Stimulated activated CD8-positive, alpha-beta memory T cell treated with anti-CD3 and anti-CD28 coated beads, Interleukin-2, amount 100 ng/mL, for 48 hours (primary cell): ENCODE data around the gene HFE.
"Not testable (repeated sequence)": the region's sequence is repeated elsewhere in the genome, so short reads cannot be mapped to it uniquely, and the experiment has no call there.

ENCODE experiments used
- DNase-seq, 2 donors: peaks; one replicate each; pipeline ENCODE4 v3.0.0-alpha.2; 2020; ENCODE audit warnings: low read depth in 2 of 2

The HFE gene

DNA sequence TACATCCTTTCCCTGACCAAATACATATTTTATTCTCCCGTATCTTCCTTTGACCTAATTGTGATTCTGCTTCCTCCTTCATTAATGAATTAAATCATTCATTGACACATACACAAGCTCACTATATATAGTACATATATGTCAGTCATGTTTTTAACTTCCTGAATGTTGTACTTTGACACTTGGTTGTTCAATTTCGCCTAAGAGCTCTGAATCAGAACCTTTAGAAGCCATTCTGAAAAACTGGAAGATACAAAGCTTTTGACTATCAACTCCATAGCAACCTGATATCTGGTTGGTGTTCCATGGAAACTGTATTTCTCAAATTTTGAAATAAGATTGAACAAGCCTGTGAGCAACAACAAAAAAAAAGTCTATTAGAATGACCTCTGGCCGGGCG, 27.3 kb upstream of the HFE start:
- no peak for DNase-seq

DNA sequence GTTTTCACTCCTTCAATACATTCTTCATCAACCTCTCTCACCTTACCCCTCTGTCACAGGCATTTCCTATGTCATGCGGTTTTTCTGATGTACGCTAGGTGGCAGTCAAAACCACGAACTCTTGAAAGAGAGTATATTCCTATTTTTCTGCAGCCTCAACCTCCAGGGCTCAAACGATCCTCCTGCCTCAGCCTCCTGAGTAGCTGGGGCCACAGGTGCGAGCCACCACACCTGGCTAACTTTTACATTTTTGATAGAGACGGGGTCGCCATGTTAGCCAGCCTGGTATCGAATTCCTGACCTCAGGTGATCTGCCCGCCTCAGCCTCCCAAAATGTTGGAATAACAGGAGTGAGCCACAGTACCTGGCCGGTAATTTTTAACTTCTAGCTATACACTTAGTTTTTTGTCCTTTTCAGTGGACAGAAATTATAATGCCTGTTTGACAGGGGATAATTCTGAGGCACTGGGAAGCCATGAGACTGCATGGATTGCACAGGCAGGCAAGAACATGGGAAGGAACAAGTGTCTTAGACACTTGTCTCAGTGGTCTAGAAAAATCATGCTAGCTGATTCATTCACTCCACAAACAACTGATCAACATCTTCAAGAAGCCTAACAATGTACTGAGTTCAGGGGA, 22.5 kb upstream of the HFE start:
- no peak for DNase-seq

- DNase-seq: no peak
Observed at GRCh38 chr6:26065952-26066380, 21.3 kb upstream of the HFE start.

- DNase-seq: no peak
Observed at GRCh38 chr6:26067367-26067766, 19.9 kb upstream of the HFE start.

DNA sequence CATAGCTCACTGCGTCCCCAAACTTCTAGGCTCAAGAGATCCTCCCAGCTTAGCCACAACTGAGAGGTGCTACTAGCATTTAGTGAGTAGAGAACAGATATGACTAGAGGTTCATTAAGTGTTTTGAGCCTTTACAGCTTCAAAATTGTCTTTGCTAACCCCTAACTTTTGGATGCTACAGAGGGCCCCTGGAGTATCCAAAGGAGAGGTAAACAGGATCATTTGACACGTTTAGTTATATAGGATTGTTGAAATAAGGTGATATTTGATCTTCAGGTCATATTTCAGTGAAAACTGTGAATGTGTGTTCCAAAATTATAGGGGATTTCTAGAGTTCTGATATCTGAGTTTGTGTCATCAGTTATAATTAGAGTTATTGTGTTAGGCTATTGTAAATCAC, 19.2 kb upstream of the HFE start:
- no peak for DNase-seq

DNA sequence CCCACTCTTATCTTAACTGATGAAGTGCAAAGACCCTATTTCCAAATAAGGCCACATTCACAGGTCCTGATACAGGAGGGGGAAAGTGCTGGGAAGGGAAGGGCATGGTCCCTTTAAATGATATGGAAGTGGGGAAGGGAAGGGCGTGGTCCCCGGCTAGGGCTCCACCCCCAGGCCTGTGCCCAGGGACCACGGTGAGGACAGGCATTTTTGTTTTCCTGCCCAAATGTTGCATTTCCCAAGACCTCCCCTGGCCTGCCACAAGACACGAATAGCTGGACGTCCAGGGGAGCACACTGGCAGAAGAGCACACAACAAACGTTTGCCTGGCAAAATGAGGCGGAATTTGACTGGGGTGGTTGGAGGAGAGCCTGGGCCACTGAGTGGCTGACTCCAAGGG, 16.1 kb upstream of the HFE start:
- DNase-seq: no peak

GRCh38 chr6:26075063-26075717, 12.0 kb upstream of the HFE start:
- DNase-seq: no peak

GRCh38 chr6:26078066-26078465, 9.2 kb upstream of the HFE start:
- not testable (repeated sequence) for DNase-seq

DNA sequence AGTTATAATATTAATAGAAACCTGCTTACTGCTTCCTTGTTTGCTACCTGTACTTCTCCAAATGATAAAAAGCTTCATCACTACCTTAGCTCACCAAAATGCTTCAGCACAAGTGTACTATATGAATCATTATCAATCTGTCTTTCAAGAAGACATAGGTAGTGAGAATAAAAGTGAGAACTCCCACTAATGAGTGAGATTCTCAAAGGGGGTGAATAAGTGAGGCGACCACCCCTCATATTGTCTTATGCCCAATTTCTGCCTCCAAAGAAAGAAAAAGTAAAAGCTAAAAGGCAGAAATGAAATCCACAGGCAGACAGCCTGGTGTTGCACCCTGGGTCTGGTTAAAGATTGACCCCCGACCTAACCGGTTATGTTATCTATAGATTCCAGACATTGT, 6.1 kb upstream of the HFE start:
- DNase-seq: not testable (repeated sequence)

DNA sequence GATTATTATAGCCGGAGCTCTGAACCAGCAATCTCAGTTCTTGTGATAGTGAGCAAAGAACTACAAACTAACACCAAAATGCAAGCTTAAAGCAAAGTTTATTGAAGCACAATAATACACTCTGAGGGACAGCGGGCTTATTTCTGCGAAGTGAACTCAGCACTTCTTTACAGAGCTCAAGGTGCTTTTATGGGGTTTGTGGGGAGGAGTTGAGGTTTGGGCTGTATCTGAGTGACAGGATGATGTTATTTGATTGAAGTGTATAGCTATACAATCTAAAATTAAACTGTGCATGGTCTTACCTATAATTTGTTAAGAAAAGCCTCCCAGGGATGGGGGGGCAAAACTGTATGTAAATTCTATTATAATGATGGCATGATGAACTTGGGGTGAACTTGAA, 1.0 kb upstream of the HFE start:
- no peak for DNase-seq

DNA sequence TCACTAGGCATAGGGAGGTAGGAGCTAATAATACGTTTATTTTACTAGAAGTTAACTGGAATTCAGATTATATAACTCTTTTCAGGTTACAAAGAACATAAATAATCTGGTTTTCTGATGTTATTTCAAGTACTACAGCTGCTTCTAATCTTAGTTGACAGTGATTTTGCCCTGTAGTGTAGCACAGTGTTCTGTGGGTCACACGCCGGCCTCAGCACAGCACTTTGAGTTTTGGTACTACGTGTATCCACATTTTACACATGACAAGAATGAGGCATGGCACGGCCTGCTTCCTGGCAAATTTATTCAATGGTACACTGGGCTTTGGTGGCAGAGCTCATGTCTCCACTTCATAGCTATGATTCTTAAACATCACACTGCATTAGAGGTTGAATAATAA, 1.1 kb downstream of the HFE start:
- DNase-seq: no peak

DNA sequence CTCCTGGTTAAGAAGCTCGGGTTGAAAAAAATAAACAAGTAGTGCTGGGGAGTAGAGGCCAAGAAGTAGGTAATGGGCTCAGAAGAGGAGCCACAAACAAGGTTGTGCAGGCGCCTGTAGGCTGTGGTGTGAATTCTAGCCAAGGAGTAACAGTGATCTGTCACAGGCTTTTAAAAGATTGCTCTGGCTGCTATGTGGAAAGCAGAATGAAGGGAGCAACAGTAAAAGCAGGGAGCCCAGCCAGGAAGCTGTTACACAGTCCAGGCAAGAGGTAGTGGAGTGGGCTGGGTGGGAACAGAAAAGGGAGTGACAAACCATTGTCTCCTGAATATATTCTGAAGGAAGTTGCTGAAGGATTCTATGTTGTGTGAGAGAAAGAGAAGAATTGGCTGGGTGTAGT, 2.0 kb downstream of the HFE start:
- DNase-seq: no peak

GRCh38 chr6:26092443-26092842, 5.2 kb downstream of the HFE start:
- DNase-seq: no peak

GRCh38 chr6:26094036-26094435, 6.8 kb downstream of the HFE start:
- DNase-seq: no peak

DNA sequence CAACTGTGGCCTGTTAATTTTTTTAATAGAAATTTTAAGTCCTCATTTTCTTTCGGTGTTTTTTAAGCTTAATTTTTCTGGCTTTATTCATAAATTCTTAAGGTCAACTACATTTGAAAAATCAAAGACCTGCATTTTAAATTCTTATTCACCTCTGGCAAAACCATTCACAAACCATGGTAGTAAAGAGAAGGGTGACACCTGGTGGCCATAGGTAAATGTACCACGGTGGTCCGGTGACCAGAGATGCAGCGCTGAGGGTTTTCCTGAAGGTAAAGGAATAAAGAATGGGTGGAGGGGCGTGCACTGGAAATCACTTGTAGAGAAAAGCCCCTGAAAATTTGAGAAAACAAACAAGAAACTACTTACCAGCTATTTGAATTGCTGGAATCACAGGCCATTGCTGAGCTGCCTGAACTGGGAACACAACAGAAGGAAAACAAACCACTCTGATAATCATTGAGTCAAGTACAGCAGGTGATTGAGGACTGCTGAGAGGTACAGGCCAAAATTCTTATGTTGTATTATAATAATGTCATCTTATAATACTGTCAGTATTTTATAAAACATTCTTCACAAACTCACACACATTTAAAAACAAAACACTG, 10.1 kb downstream of the HFE start:
- DNase-seq: peak in 1 of 2 donors; percentile 33

GRCh38 chr6:26103141-26103769, 16.0 kb downstream of the HFE start:
- no peak for DNase-seq

- peak; percentile 69 to 79 for DNase-seq
Observed at GRCh38 chr6:26103770-26104456, 16.7 kb downstream of the HFE start.

- no peak for DNase-seq
Observed at GRCh38 chr6:26104457-26105108, 17.4 kb downstream of the HFE start.

- DNase-seq: no peak
Observed at GRCh38 chr6:26105109-26105730, 18.0 kb downstream of the HFE start.

- DNase-seq: no peak
Observed at GRCh38 chr6:26105842-26106241, 18.6 kb downstream of the HFE start.

DNA sequence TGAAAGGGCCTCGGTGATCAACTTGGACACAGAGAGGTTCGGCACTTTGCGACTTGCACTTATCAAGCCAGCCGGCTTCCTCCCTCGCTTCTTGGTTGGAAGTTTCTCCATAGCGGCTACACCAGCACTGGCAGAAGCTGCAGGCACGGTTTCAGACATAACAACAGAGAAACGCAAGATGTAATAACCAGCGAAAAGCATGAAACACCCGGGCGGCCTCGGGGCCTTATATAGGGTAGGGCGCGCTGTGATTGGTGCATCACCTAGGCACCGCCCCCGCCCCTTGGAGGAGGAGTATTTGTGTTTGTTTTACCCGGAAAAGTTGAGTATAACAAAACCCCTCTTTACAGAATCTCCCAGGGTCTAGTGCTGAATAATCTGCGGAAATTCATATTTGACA, 20.7 kb downstream of the HFE start:
- no peak for DNase-seq
